Mesothelial cell of epicardium (in vitro differentiated cells): ENCODE data around the gene SMOC2. TPM values are rescaled to one million over a fixed set of nuclear protein-coding genes. Genes with fewer than 3 reads are reported as not detected.

Experiments used
- DNase-seq, 2 experiments: peaks; one replicate each; pipeline ENCODE4 v3.0.0; 2021; ENCODE audit warnings: low spot score in 2 of 2; ENCODE audit not compliant: unreplicated experiment in 2 of 2
- H3K27ac Mint-ChIP-seq: 2 replicates; pipeline ENCODE4 v1.8.0; 2021; ENCODE audit warnings: mixed read lengths
- H3K27me3 Mint-ChIP-seq: 2 replicates; pipeline ENCODE4 v1.8.0; 2021; ENCODE audit warnings: low read depth, mixed read lengths
- H3K36me3 Mint-ChIP-seq: 2 replicates; pipeline ENCODE4 v1.8.0; 2021; ENCODE audit warnings: mixed read lengths
- H3K4me1 Mint-ChIP-seq: 2 replicates; pipeline ENCODE4 v1.8.0; 2021; ENCODE audit warnings: mixed read lengths
- H3K4me3 Mint-ChIP-seq: 2 replicates; pipeline ENCODE4 v1.8.0; 2021; ENCODE audit warnings: mild to moderate bottlenecking, moderate library complexity, mixed read lengths
- H3K9me3 Mint-ChIP-seq: 2 replicates; pipeline ENCODE4 v1.8.0; 2021; ENCODE audit warnings: mixed read lengths
- total RNA-seq: library from RNA; stranded (reverse); gene quantifications from 3 replicates; pipeline ENCODE4 v1.2.1, GENCODE V29; 2021
- TF ChIP-seq, protein P1 (sequence below): fragments of 200-600 bp; sonication (generic); IDR thresholded peaks from one replicate; pipeline ENCODE4 v1.5.0; 2021; ENCODE audit warnings: antibody characterized with exemption; ENCODE audit not compliant: unreplicated experiment

Gene SMOC2
- total RNA-seq, 1 donor from 2014 or later: 4.4 TPM

DNA sequence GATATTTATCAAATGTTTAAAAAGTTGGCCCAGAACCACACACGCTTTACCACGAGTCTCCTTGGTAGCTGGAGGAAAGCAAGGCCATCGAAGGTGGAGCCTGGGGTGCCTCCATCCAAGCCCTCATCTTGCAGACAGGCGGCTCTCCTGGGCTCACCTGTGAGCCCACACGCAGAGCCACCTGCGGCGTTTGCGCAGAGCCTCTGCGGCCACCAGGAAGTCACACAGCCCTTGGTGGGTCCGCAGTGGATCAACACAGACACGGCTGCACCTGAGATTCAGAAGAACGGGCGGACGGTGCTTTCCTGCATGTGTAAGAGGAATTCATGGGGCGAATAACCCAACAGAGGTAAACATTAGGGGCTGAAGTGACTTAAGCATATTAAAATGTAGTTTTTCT lies 24.5 kb upstream of the SMOC2 start:
- Mint-ChIP-seq H3K36me3 (no peaks in the 10 kb centered on the region), H3K9me3 (no peaks in the 10 kb centered on the region), H3K27ac (no peak overlapping the region), H3K4me1 (peaks cover 30% of the 10 kb centered on the region), H3K4me3 (no peak overlapping the region), H3K27me3 (peaks cover 7% of the 10 kb centered on the region)
- no peak for DNase-seq
- TF ChIP-seq, protein P1, sequence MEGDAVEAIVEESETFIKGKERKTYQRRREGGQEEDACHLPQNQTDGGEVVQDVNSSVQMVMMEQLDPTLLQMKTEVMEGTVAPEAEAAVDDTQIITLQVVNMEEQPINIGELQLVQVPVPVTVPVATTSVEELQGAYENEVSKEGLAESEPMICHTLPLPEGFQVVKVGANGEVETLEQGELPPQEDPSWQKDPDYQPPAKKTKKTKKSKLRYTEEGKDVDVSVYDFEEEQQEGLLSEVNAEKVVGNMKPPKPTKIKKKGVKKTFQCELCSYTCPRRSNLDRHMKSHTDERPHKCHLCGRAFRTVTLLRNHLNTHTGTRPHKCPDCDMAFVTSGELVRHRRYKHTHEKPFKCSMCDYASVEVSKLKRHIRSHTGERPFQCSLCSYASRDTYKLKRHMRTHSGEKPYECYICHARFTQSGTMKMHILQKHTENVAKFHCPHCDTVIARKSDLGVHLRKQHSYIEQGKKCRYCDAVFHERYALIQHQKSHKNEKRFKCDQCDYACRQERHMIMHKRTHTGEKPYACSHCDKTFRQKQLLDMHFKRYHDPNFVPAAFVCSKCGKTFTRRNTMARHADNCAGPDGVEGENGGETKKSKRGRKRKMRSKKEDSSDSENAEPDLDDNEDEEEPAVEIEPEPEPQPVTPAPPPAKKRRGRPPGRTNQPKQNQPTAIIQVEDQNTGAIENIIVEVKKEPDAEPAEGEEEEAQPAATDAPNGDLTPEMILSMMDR: no peak

DNA sequence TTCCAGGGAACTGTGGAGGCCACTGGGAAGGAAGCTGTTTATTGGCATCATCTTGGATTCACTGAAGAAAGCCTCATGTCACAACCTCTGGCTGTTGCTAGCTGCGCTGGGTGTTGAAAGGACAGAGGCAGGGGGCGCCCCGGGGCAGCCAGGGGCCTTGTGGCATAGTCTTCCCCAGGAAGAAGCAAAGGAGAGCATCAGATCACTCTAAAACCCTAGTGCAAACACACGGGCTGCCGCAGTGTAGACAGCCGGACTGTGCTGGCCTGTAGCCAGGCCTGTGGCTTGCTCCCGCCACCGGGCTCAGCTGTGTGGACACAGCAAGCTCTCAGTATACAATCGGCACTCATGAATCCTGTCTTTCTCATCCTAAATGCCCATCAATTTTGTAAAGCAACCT lies 23.8 kb upstream of the SMOC2 start:
- Mint-ChIP-seq H3K4me3 (no peak overlapping the region), H3K27ac (no peak overlapping the region), H3K36me3 (no peaks in the 10 kb centered on the region), H3K27me3 (peaks cover 7% of the 10 kb centered on the region), H3K9me3 (no peaks in the 10 kb centered on the region), H3K4me1 (peaks cover 33% of the 10 kb centered on the region)
- DNase-seq: no peak
- TF ChIP-seq, protein P1: no peak

DNA sequence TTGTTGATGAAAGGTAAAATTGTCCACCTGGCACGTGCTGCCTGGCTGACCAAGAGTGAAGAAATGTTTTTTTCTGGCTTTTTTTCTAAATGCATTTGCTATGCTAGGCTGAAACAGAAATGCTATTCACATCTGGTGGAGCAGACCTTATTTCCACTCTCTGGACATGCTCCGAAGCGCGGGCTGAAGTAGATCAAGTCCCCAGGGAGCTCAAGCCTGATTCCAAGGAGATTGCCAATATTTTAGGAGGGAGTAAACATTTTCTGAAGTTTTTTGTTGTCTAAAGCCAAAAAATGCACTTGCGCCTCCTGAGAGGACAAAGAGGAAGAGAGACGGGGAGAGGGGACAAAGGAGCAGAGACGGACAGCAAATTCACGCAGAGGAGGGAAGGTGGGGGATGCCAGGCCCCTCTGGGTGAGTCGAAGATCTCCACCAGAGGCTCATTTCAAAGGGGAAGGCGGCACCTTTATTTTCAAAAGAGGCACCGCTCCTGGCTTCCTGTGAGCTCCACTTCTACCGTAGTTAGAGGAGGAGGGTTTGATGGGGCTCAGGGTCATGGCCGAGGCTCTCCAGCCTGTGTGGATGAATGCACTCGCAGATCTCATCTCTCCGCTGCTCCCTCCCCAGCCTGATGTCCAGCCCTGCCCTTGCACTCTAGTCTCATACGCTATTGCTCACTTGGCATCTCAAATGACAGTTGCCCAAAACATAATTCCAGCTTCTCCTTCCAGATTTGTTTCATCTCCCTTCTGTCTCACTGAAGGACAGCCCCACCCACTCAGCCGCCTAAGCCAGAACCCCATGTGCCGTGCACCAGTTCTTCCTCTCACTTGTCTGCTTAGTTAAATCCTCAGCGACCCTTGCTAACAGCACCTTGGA lies 23.1 kb upstream of the SMOC2 start:
- Mint-ChIP-seq H3K9me3 (no peaks in the 10 kb centered on the region), H3K27me3 (peaks cover 7% of the 10 kb centered on the region), H3K4me1 (peaks cover 33% of the 10 kb centered on the region), H3K27ac (no peak overlapping the region), H3K36me3 (no peaks in the 10 kb centered on the region), H3K4me3 (no peak overlapping the region)
- DNase-seq: no peak
- TF ChIP-seq, protein P1: no peak

DNA sequence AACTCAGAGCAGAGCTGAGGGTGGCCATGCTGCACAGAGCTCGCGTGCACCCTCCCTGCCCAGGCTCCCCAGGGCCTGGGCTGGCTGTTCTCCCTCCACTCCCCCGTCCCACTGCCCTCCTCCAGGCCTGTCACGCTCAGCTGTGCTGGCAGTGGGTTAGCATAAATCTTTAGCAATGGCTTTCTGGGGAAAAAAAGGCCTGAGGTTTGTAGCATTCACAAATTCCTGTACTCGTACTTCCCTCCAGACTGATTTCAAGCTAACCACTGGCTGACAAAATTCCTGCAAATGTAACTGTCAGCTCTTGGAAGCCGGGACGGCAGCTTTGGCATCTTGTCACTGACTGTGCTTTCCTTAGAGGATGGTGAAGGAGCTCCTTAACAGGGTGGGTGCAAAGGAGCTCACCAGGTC lies 22.3 kb upstream of the SMOC2 start:
- TF ChIP-seq, protein P1: no peak
- H3K27me3 Mint-ChIP-seq: peaks cover 7% of the 10 kb centered on the region
- H3K4me3 Mint-ChIP-seq: no peak overlapping the region
- no peak for DNase-seq
- no peaks in the 10 kb centered on the region for H3K36me3 Mint-ChIP-seq
- H3K4me1 Mint-ChIP-seq: peaks cover 33% of the 10 kb centered on the region
- no peak overlapping the region for H3K27ac Mint-ChIP-seq
- no peaks in the 10 kb centered on the region for H3K9me3 Mint-ChIP-seq

DNA sequence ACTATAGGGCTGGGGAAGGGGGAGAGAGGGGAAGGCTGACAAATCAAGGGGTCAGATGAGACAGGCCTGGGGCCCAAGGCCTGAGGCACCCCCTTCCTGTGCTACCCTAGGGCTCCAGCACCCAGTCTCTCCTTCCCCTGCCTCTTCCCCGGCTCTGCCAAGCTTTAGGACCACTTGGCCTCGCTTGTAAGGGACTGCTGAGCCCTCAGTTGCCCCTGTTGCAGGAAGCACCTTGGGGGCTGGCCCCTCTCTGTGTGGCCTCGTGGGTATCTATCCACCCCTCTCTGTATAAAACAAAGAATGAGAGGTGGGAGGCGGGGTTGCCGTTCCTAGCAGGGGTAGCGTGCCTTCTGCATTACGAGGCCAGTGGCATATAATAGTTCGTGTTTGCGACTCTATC lies 21.4 kb upstream of the SMOC2 start:
- Mint-ChIP-seq H3K27ac (no peak overlapping the region), H3K36me3 (no peaks in the 10 kb centered on the region), H3K4me3 (no peak overlapping the region), H3K27me3 (peaks cover 7% of the 10 kb centered on the region), H3K4me1 (peaks cover 28% of the 10 kb centered on the region), H3K9me3 (no peaks in the 10 kb centered on the region)
- DNase-seq: no peak
- TF ChIP-seq, protein P1: no peak
